K562 (cell line): ENCODE data around the gene R3HDM2. TPM values are rescaled to one million over a fixed set of nuclear protein-coding genes. Genes with fewer than 3 reads are reported as not detected.

Experiments used
- ATAC-seq: fragments of 200-7000 bp; cut with Tn5 transposase; 3 replicates; pipeline ENCODE4 v1.9.1; 2020; ENCODE audit warnings: moderate library complexity
- BruUV-seq: library from RNA; stranded (reverse); fragments of 400-500 nt; replicated peaks from 2 replicates; lab custom pipeline; 2021; lab: Mats Ljungman, UMichigan
- CTCF ChIA-PET: fragments of 300-600 bp; formaldehyde crosslinking; extraction: SDS; loops from one replicate; lab custom pipeline; 2021; ENCODE audit warnings: low intra/inter-chr PET ratio; lab: Yijun Ruan, JAX
- POLR2A ChIA-PET: fragments of 300-600, 350-650 bp; sonication (Branson Sonifier 250); formaldehyde crosslinking; extraction: SDS; loops from one replicate; lab custom pipeline; 2021; ENCODE audit warnings: antibody characterized with exemption, inconsistent platforms; lab: Yijun Ruan, JAX
- DNase-seq, 4 experiments: peaks; one replicate each; pipeline versions ENCODE4 v3.0.0 to v3.0.0-alpha.2; 2011 to 2018; ENCODE audit warnings: low spot score in 3 of 4, mixed read lengths in 3 of 4; ENCODE audit errors: extremely low read depth in 1 of 4
- FAIRE-seq: peaks from 2 replicates; lab custom pipeline; 2011; peaks lifted over from hg19 to GRCh38; lab: Jason Lieb, UNC
- H2AFZ ChIP-seq: 2 replicates; pipeline ENCODE4 v1.6.0; 2011; ENCODE audit warnings: low read depth, low read length, control low read depth, inconsistent platforms
- H3K27ac ChIP-seq: fragments of 200-600 bp; 3 replicates; pipeline ENCODE4 v1.8.0; 2011; ENCODE audit warnings: low read depth, mild to moderate bottlenecking, control low read depth, inconsistent platforms, low read length, moderate library complexity, mixed read lengths; ENCODE audit errors: extremely low read depth
- H3K27me3 ChIP-seq, 2 experiments: fragments of 300-600 bp in 1 of 2; 2 replicates in 1 of 2; 3 replicates in 1 of 2; pipeline versions ENCODE4 v1.6.0 to v1.8.0; 2011; ENCODE audit warnings: inconsistent platforms in 2 of 2, low read length in 2 of 2, mild to moderate bottlenecking in 1 of 2, mixed read lengths in 1 of 2, moderate library complexity in 1 of 2; ENCODE audit not compliant: control insufficient read depth in 2 of 2, insufficient read depth in 2 of 2
- H3K36me3 ChIP-seq: fragments of 300-600 bp; 3 replicates; pipeline ENCODE4 v1.8.0; 2011; ENCODE audit warnings: mild to moderate bottlenecking, low read length, inconsistent platforms; ENCODE audit not compliant: control insufficient read depth, insufficient read depth
- H3K4me1 ChIP-seq, 2 experiments: fragments of 200-600 bp in 1 of 2; replicated peaks in 1 of 2; 2 replicates in 1 of 2; 3 replicates in 1 of 2; pipeline versions ENCODE4 v1.5.1 to v1.8.0; 2011; ENCODE audit warnings: inconsistent platforms in 2 of 2, low read length in 2 of 2, mild to moderate bottlenecking in 1 of 2, mixed read lengths in 1 of 2, moderate library complexity in 1 of 2; ENCODE audit not compliant: control insufficient read depth in 2 of 2, insufficient read depth in 2 of 2
- H3K4me2 ChIP-seq: 2 replicates; pipeline ENCODE4 v1.6.1; 2011; ENCODE audit warnings: low read length, control low read depth, inconsistent platforms, mixed read lengths; ENCODE audit not compliant: insufficient read depth
- H3K4me3 ChIP-seq: fragments of 200-600 bp; sonication (generic), shearing (Covaris generic); 2 replicates; pipeline ENCODE4 v1.5.1; 2016; ENCODE audit warnings: control low read depth, inconsistent platforms
- H3K79me2 ChIP-seq: fragments of 200-600 bp; 3 replicates; pipeline ENCODE4 v1.8.0; 2011; ENCODE audit warnings: low read length, inconsistent platforms; ENCODE audit not compliant: control insufficient read depth, insufficient read depth
- H3K9ac ChIP-seq, 2 experiments: 2 replicates each; pipeline versions ENCODE4 v1.6.0 to v1.6.1; 2011; ENCODE audit warnings: low read depth in 2 of 2, low read length in 2 of 2, control low read depth in 1 of 2, inconsistent platforms in 1 of 2, mild to moderate bottlenecking in 1 of 2, mixed read lengths in 1 of 2; ENCODE audit not compliant: insufficient read depth in 1 of 2
- H3K9me1 ChIP-seq: one replicate; pipeline ENCODE4 v1.6.0; 2011; ENCODE audit warnings: inconsistent platforms, mild to moderate bottlenecking, low read length, moderate library complexity; ENCODE audit not compliant: control insufficient read depth, insufficient read depth
- H3K9me3 ChIP-seq: replicated peaks from 2 replicates; pipeline ENCODE4 v1.5.1; 2011; ENCODE audit warnings: low read depth, low read length, inconsistent platforms; ENCODE audit not compliant: control insufficient read depth, insufficient read depth
- H4K20me1 ChIP-seq: replicated peaks from 2 replicates; pipeline ENCODE4 v1.6.1; 2011; ENCODE audit warnings: low read length, inconsistent platforms, mixed read lengths; ENCODE audit not compliant: control insufficient read depth, insufficient read depth
- ARNT ChIP-seq, 2 experiments: fragments of 450-650 bp; IDR thresholded peaks; 2 replicates each; pipeline ENCODE4 v1.6.1; 2016; ENCODE audit warnings: mild to moderate bottlenecking in 1 of 2
- CCAR2 ChIP-seq: fragments of 200-400 bp; formaldehyde crosslinking; IDR thresholded peaks from 2 replicates; pipeline ENCODE4 v1.6.1; 2017; ENCODE audit warnings: mild to moderate bottlenecking, low read depth, low read length
- HDAC1 ChIP-seq, 2 experiments: fragments of 450-650 bp; IDR thresholded peaks; 2 replicates each; pipeline ENCODE4 v1.6.1; 2016 to 2017; ENCODE audit warnings: inconsistent platforms in 1 of 2, mild to moderate bottlenecking in 1 of 2, moderate library complexity in 1 of 2
- HDAC6 ChIP-seq: IDR thresholded peaks from 2 replicates; pipeline ENCODE4 v1.6.1; 2012; ENCODE audit warnings: low read depth, mild to moderate bottlenecking, control low read depth, inconsistent platforms, low read length, moderate library complexity
- L3MBTL2 ChIP-seq: fragments of 450-650 bp; IDR thresholded peaks from 2 replicates; pipeline ENCODE4 v1.6.1; 2016; ENCODE audit warnings: mild to moderate bottlenecking, moderate library complexity
- NFYB ChIP-seq: IDR thresholded peaks from 2 replicates; pipeline ENCODE4 v1.6.1; 2011; ENCODE audit warnings: mild to moderate bottlenecking, moderate library complexity; ENCODE audit not compliant: insufficient read length; ENCODE audit errors: extremely low read depth
- NR2C2 ChIP-seq, 2 experiments: fragments of 200-800 bp in 1 of 2; sonication (Bioruptor generic) in 1 of 2; sonication (generic) in 1 of 2; formaldehyde crosslinking in 1 of 2; IDR thresholded peaks; 2 replicates each; pipeline versions ENCODE4 v1.6.1 to v1.8.0; 2016 to 2022; ENCODE audit warnings: mild to moderate bottlenecking in 1 of 2, missing compliant biosample characterization in 1 of 2, missing genetic modification characterization in 1 of 2, missing genetic modification reagents in 1 of 2
- PHB2 ChIP-seq: fragments of 450-650 bp; IDR thresholded peaks from 2 replicates; pipeline ENCODE4 v1.6.1; 2017; ENCODE audit warnings: low read depth
- POLR2H ChIP-seq: IDR thresholded peaks from 2 replicates; pipeline ENCODE4 v1.6.1; 2016; ENCODE audit warnings: missing genetic modification characterization, low read depth, mild to moderate bottlenecking, control low read depth, missing compliant biosample characterization, moderate library complexity
- SLC30A9 ChIP-seq: fragments of 250-450 bp; sonication (Bioruptor Pico); IDR thresholded peaks from 2 replicates; pipeline ENCODE4 v1.8.0; 2022; ENCODE audit warnings: mild to moderate bottlenecking, moderate library complexity
- ZBTB7A ChIP-seq: IDR thresholded peaks from 2 replicates; pipeline ENCODE4 v1.6.1; 2011; ENCODE audit warnings: low read depth, mild to moderate bottlenecking, low read length, moderate library complexity, borderline replicate concordance; ENCODE audit not compliant: control insufficient read depth
- ZNF311 ChIP-seq: fragments of 250-450 bp; sonication (Bioruptor Pico); IDR thresholded peaks from 2 replicates; pipeline ENCODE4 v1.4.0; 2020; ENCODE audit warnings: mild to moderate bottlenecking, moderate library complexity
- WGBS: fragments of 100-300 bp; shearing (Covaris generic); methylation state at CpG from one replicate; pipeline ENCODE4 v1.1.6; 2016; ENCODE audit warnings: low coverage, mixed read lengths; ENCODE audit not compliant: insufficient coverage; ENCODE audit errors: missing lambda C conversion rate; 5-methylcytosine and 5-hydroxymethylcytosine counted together
- in situ Hi-C: fragments of 300-500 bp; cut with MboI; formaldehyde crosslinking; loops from 4 replicates; pipeline ENCODE4 v1.15.0; 2018; ENCODE audit warnings: inconsistent platforms, mixed read lengths
- intact Hi-C: fragments of 100-400 bp; cut with micrococcal nuclease; formaldehyde crosslinking; loops from 2 replicates; pipeline ENCODE4 v1.14.2; 2022
- polyA plus RNA-seq, 8 experiments: library from polyadenylated mRNA; depleted of rRNA in 4 of 8; stranded (reverse) in 5 of 8; unstranded in 3 of 8; fragments of >200 nt; fragmentation: Nextera tagmentation in 2 of 8; fragmentation: Illumina TruSeq in 1 of 8; extraction: Ambion mirVana in 2 of 8; extraction: Trizol in 1 of 8; gene quantifications; 2 replicates each; pipeline versions ENCODE4 v1.2.1 to v1.2.3, GENCODE V29; 2011 to 2014; ENCODE audit warnings: inconsistent platforms in 1 of 8, missing spikeins in 1 of 8
- total RNA-seq, 7 experiments: library from RNA; depleted of rRNA in 6 of 7; stranded (reverse); fragments of >200 nt in 6 of 7; fragmentation: Illumina TruSeq in 2 of 7; extraction: Trizol in 2 of 7; gene quantifications; 2 replicates each; pipeline versions ENCODE4 v1.2.1 to v1.2.3, GENCODE V29; 2011 to 2021; ENCODE audit warnings: low replicate concordance in 1 of 7

R3HDM2 gene
- total and polyA plus RNA-seq, 9 of the 15 experiments (the other 6 are each of a cell fraction or from before 2014, with no cell fraction given): 3.3 to 18.8 (median 9.0) TPM

- no peak overlapping the region for H3K4me3 ChIP-seq
- no peaks in the 10 kb centered on the region for H3K9me1 ChIP-seq
- H3K27ac ChIP-seq: no peak overlapping the region
- peaks cover 0 to 9% of the 10 kb centered on the region in 2 experiments; a peak in 2 of 5 replicates for H3K4me1 ChIP-seq
- in situ Hi-C loops (no loop called here), intact Hi-C loops (no loop called here)
- 73% methylated on average over 2 of the region's 3 CpGs for WGBS
- H3K36me3 ChIP-seq: no peaks in the 10 kb centered on the region
- H3K9ac ChIP-seq: no peak overlapping the region
- H2AFZ ChIP-seq: no peak overlapping the region
- FAIRE-seq (no peak), DNase-seq (no peak), ATAC-seq (no peak)
- ChIA-PET CTCF (no interaction called here), POLR2A (no interaction called here)
- H3K9me3 ChIP-seq: no peaks in the 10 kb centered on the region
- no peak for TF ChIP-seq SLC30A9 (CRISPR knock-in tag)
- no peak for TF ChIP-seq PHB2
- no peak for TF ChIP-seq NFYB
- TF ChIP-seq HDAC6: no peak
- TF ChIP-seq ARNT (IDR thresholded peaks at IDR 0.05): no peak
- TF ChIP-seq POLR2H (tag): no peak
- no peak for TF ChIP-seq NR2C2 (CRISPR knock-in tag; IDR thresholded peaks at IDR 0.05)
- TF ChIP-seq NR2C2 (tag; IDR thresholded peaks at IDR 0.05): no peak
- TF ChIP-seq CCAR2: no peak
- no peak for TF ChIP-seq ZBTB7A
- no peak for TF ChIP-seq HDAC1 (IDR thresholded peaks at IDR 0.05)
- no peak for TF ChIP-seq L3MBTL2
- TF ChIP-seq ZNF311: no peak
- H3K4me2 ChIP-seq: no peak overlapping the region
- no peaks in the 10 kb centered on the region for H4K20me1 ChIP-seq
- no peaks in the 10 kb centered on the region for H3K79me2 ChIP-seq
- BruUV-seq: no TSS peak
- H3K27me3 ChIP-seq: no peaks in the 10 kb centered on the region
Measured at GRCh38 chr12:57385586-57385985, 45.3 kb downstream of the R3HDM2 start.
